Left ventricle myocardium inferior (tissue), 1 donor: Measurements from ENCODE around the gene ARHGAP42. TPM values are rescaled to one million over a fixed set of nuclear protein-coding genes. Genes with fewer than 3 reads are reported as not detected.

Source experiments
- DNase-seq: peaks from one replicate; pipeline ENCODE4 v3.0.0-alpha.2; 2020
- H3K27ac ChIP-seq: fragments of 200-600 bp; replicated peaks from 2 replicates; pipeline ENCODE4 v1.8.0; 2021
- H3K27me3 ChIP-seq: fragments of 200-600 bp; 2 replicates; pipeline ENCODE4 v1.8.0; 2021; ENCODE audit warnings: low read depth
- H3K36me3 ChIP-seq: fragments of 200-600 bp; 2 replicates; pipeline ENCODE4 v1.8.0; 2021
- H3K4me1 ChIP-seq: fragments of 200-600 bp; 2 replicates; pipeline ENCODE4 v1.8.0; 2021
- H3K4me3 ChIP-seq: fragments of 200-600 bp; 2 replicates; pipeline ENCODE4 v1.8.0; 2021; ENCODE audit warnings: mild to moderate bottlenecking, moderate library complexity
- H3K9me3 ChIP-seq: fragments of 200-600 bp; replicated peaks from 2 replicates; pipeline ENCODE4 v1.8.0; 2021
- CTCF ChIP-seq: fragments of 200-600 bp; IDR thresholded peaks from 2 replicates; pipeline ENCODE4 v1.8.0; 2021; ENCODE audit warnings: antibody characterized with exemption, mild to moderate bottlenecking, borderline replicate concordance
- intact Hi-C: fragments of 100-400 bp; cut with micrococcal nuclease; formaldehyde crosslinking; loops from one replicate; pipeline ENCODE4 v1.11.0; 2022
- total RNA-seq: library from RNA; stranded (reverse); fragmentation: NEBNext Ultra II Directional; extraction: Animal tissue kit (Norgen Biotek cat#: 25700); gene quantifications from one replicate; pipeline ENCODE4 v1.2.1, GENCODE V29; 2021
- donor health status: DM: no; HTN: yes; CAD: no; lungs with severe emphysema.

Gene ARHGAP42
- total RNA-seq, 1 donor from 2014 or later: 11.1 TPM

- H3K27ac ChIP-seq: no peak overlapping the region
- intact Hi-C loops: no loop called here
- no peaks in the 10 kb centered on the region for H3K9me3 ChIP-seq
- TF ChIP-seq CTCF: no peak
- DNase-seq: no peak
- H3K4me1 ChIP-seq: peaks cover 10% of the 10 kb centered on the region
- H3K27me3 ChIP-seq: no peaks in the 10 kb centered on the region
- peaks cover 16% of the 10 kb centered on the region for H3K36me3 ChIP-seq
- no peak overlapping the region for H3K4me3 ChIP-seq
These were observed 87.8 kb downstream of the ARHGAP42 start for GRCh38 chr11:100774859-100775258.

- no peak for DNase-seq
- H3K4me1 ChIP-seq: peaks cover 10% of the 10 kb centered on the region
These were observed 89.3 kb downstream of the ARHGAP42 start for GRCh38 chr11:100776212-100776896.

GRCh38 chr11:100777103-100777502 is 90.0 kb downstream of the ARHGAP42 start:
- TF ChIP-seq CTCF: no peak
- Histone ChIP-seq H3K4me3 (no peak overlapping the region), H3K27me3 (no peaks in the 10 kb centered on the region), H3K9me3 (no peaks in the 10 kb centered on the region), H3K4me1 (peaks cover 10% of the 10 kb centered on the region), H3K27ac (no peak overlapping the region), H3K36me3 (peaks cover 8% of the 10 kb centered on the region)
- no peak for DNase-seq
- intact Hi-C loops: no loop called here

More at GRCh38 chr11:100776212-100776896, 89.3 kb downstream of the ARHGAP42 start:
- Histone ChIP-seq H3K36me3 (peaks cover 13% of the 10 kb centered on the region), H3K4me3 (no peak overlapping the region), H3K9me3 (no peaks in the 10 kb centered on the region), H3K27ac (no peak overlapping the region), H3K27me3 (no peaks in the 10 kb centered on the region)
- intact Hi-C loops: no loop called here
- TF ChIP-seq CTCF: no peak

- Histone ChIP-seq H3K4me1 (peaks cover 10% of the 10 kb centered on the region), H3K27ac (no peak overlapping the region), H3K9me3 (no peaks in the 10 kb centered on the region), H3K4me3 (no peak overlapping the region), H3K36me3 (peaks cover 2% of the 10 kb centered on the region), H3K27me3 (no peaks in the 10 kb centered on the region)
- no peak for DNase-seq
- no peak for TF ChIP-seq CTCF
- intact Hi-C loops: no loop called here
These were observed 90.6 kb downstream of the ARHGAP42 start for GRCh38 chr11:100777736-100778135.

GRCh38 chr11:100778166-100778785 is 91.2 kb downstream of the ARHGAP42 start:
- H3K4me1 ChIP-seq: peaks cover 10% of the 10 kb centered on the region
- H3K36me3 ChIP-seq: no peaks in the 10 kb centered on the region
- H3K9me3 ChIP-seq: no peaks in the 10 kb centered on the region
- H3K27ac ChIP-seq: no peak overlapping the region
- H3K27me3 ChIP-seq: no peaks in the 10 kb centered on the region
- no peak overlapping the region for H3K4me3 ChIP-seq
- TF ChIP-seq CTCF: no peak
- DNase-seq: no peak
- intact Hi-C loops: no loop called here
